IMR-90 (cell line): ENCODE results near the gene RAB8A. TPM values are rescaled to one million over a fixed set of nuclear protein-coding genes. Genes with fewer than 3 reads are reported as not detected.

Source experiments
- ATAC-seq: fragments of 200-7000 bp; cut with Tn5 transposase; 2 replicates; pipeline ENCODE4 v1.9.1; 2020; ENCODE audit warnings: low read depth, mild to moderate bottlenecking, moderate library complexity
- BruUV-seq: library from RNA; stranded (reverse); fragments of 400-500 nt; replicated peaks from 2 replicates; lab custom pipeline; 2021; lab: Mats Ljungman, UMichigan
- CTCF ChIA-PET: fragments of 300-600 bp; formaldehyde crosslinking; extraction: SDS; loops from one replicate; lab custom pipeline; 2021; ENCODE audit warnings: antibody characterized with exemption; lab: Yijun Ruan, JAX
- POLR2A ChIA-PET: fragments of 300-600 bp; sonication (Branson Sonifier 250); formaldehyde crosslinking; loops from one replicate; lab custom pipeline; 2022; ENCODE audit warnings: antibody characterized with exemption; ENCODE audit not compliant: unreplicated experiment; lab: Charles Lee
- DNase-seq: peaks from one replicate; pipeline ENCODE4 v3.0.0; 2013
- H2AFZ ChIP-seq: replicated peaks from 2 replicates; pipeline ENCODE3; 2013; ENCODE audit warnings: low read length, mild to moderate bottlenecking; ENCODE audit not compliant: poor library complexity
- H2AK5ac ChIP-seq: 2 replicates; pipeline ENCODE4 v1.6.1; 2013; ENCODE audit warnings: low read depth, low read length, inconsistent platforms
- H2AK9ac ChIP-seq: replicated peaks from 2 replicates; pipeline ENCODE3; 2013; ENCODE audit warnings: mild to moderate bottlenecking, low read depth, low read length, moderate library complexity; ENCODE audit not compliant: poor library complexity
- H2BK120ac ChIP-seq: 2 replicates; pipeline ENCODE4 v1.6.1; 2013; ENCODE audit warnings: low read depth, low read length, inconsistent platforms
- H2BK15ac ChIP-seq: 3 replicates; pipeline ENCODE4 v1.6.1; 2013; ENCODE audit warnings: low read depth, low read length, inconsistent platforms
- H2BK20ac ChIP-seq: 2 replicates; pipeline ENCODE4 v1.6.1; 2013; ENCODE audit warnings: low read depth, mild to moderate bottlenecking, inconsistent platforms, low read length, moderate library complexity
- H2BK5ac ChIP-seq: 2 replicates; pipeline ENCODE4 v1.6.1; 2013; ENCODE audit warnings: mild to moderate bottlenecking, low read depth, low read length, inconsistent platforms; ENCODE audit not compliant: poor library complexity, severe bottlenecking
- H3K14ac ChIP-seq: replicated peaks from 2 replicates; pipeline ENCODE4 v1.6.1; 2013; ENCODE audit warnings: low read depth, low read length, inconsistent platforms
- H3K18ac ChIP-seq: 2 replicates; pipeline ENCODE4 v1.6.1; 2013; ENCODE audit warnings: low read depth, low read length, control low read depth
- H3K23ac ChIP-seq: 2 replicates; pipeline ENCODE4 v1.6.1; 2013; ENCODE audit warnings: low read depth, low read length, inconsistent platforms
- H3K27ac ChIP-seq: 2 replicates; pipeline ENCODE4 v1.5.1; 2013; ENCODE audit warnings: mild to moderate bottlenecking, control low read depth, low read length; ENCODE audit not compliant: insufficient read depth
- H3K27me3 ChIP-seq: 2 replicates; pipeline ENCODE4 v1.6.1; 2013; ENCODE audit warnings: low read length; ENCODE audit not compliant: control insufficient read depth, insufficient read depth
- H3K36me3 ChIP-seq: 2 replicates; pipeline ENCODE4 v1.6.1; 2013; ENCODE audit warnings: low read length, mixed read lengths; ENCODE audit not compliant: control insufficient read depth, insufficient read depth
- H3K4ac ChIP-seq: 2 replicates; pipeline ENCODE4 v1.6.1; 2013; ENCODE audit warnings: low read depth, low read length, inconsistent platforms
- H3K4me1 ChIP-seq: 2 replicates; pipeline ENCODE4 v1.6.1; 2013; ENCODE audit warnings: low read length, mixed read lengths; ENCODE audit not compliant: control insufficient read depth, insufficient read depth
- H3K4me2 ChIP-seq: 2 replicates; pipeline ENCODE4 v1.6.1; 2013; ENCODE audit warnings: low read depth, mild to moderate bottlenecking, control low read depth, low read length, moderate library complexity
- H3K4me3 ChIP-seq: 2 replicates; pipeline ENCODE4 v1.5.1; 2013; ENCODE audit warnings: low read depth, mild to moderate bottlenecking, control low read depth, low read length, moderate library complexity; ENCODE audit not compliant: insufficient read depth
- H3K56ac ChIP-seq: 2 replicates; pipeline ENCODE4 v1.6.1; 2013; ENCODE audit warnings: low read length, inconsistent platforms; ENCODE audit not compliant: insufficient read depth; ENCODE audit errors: extremely low read depth
- H3K79me1 ChIP-seq, 2 experiments: 2 replicates each; pipeline ENCODE4 v1.6.1; 2013; ENCODE audit warnings: low read length in 2 of 2, inconsistent platforms in 1 of 2, low read depth in 1 of 2
- H3K9ac ChIP-seq: 2 replicates; pipeline ENCODE4 v1.6.1; 2013; ENCODE audit warnings: low read depth, low read length, control low read depth
- H3K9me1 ChIP-seq: 2 replicates; pipeline ENCODE4 v1.6.1; 2013; ENCODE audit warnings: low read length, inconsistent platforms; ENCODE audit not compliant: insufficient read depth
- H3K9me3 ChIP-seq: 2 replicates; pipeline ENCODE4 v1.6.1; 2013; ENCODE audit warnings: low read length; ENCODE audit not compliant: control insufficient read depth, insufficient read depth
- H4K20me1 ChIP-seq: 2 replicates; pipeline ENCODE4 v1.6.1; 2013; ENCODE audit warnings: low read length, inconsistent platforms; ENCODE audit not compliant: insufficient read depth
- H4K5ac ChIP-seq: 2 replicates; pipeline ENCODE4 v1.6.1; 2013; ENCODE audit warnings: mild to moderate bottlenecking, low read depth, low read length, control low read depth
- H4K8ac ChIP-seq, 2 experiments: 2 replicates each; pipeline ENCODE4 v1.6.1; 2013; ENCODE audit warnings: low read depth in 2 of 2, low read length in 2 of 2, control low read depth in 1 of 2, inconsistent platforms in 1 of 2
- H4K91ac ChIP-seq: 2 replicates; pipeline ENCODE4 v1.6.1; 2013; ENCODE audit warnings: low read depth, low read length, inconsistent platforms; ENCODE audit not compliant: insufficient read depth
- CTCF ChIP-seq: conservative IDR thresholded peaks from 2 replicates; pipeline ENCODE4 v1.5.1; 2012; ENCODE audit warnings: mild to moderate bottlenecking, low read depth, low read length, improper control_type of control experiment
- MXI1 ChIP-seq: IDR thresholded peaks from 2 replicates; pipeline ENCODE4 v1.6.1; 2012; ENCODE audit warnings: low read depth, mild to moderate bottlenecking, low read length, moderate library complexity, borderline replicate concordance
- RAD21 ChIP-seq: IDR thresholded peaks from 2 replicates; pipeline ENCODE4 v1.6.1; 2012; ENCODE audit warnings: low read length, improper control_type of control experiment
- WGBS, 2 experiments: methylation state at CpG; one replicate each; pipeline versions ENCODE4 v1.1.5 to v1.1.7; 2013; ENCODE audit warnings: missing lambda C conversion rate in 2 of 2; ENCODE audit not compliant: insufficient read length in 1 of 2; ENCODE audit errors: extremely low coverage in 2 of 2; 5-methylcytosine and 5-hydroxymethylcytosine counted together
- dilution Hi-C: fragments of 300-500 bp; cut with HindIII; formaldehyde crosslinking; loops from one replicate; pipeline ENCODE4 v1.14.3; 2018; ENCODE audit warnings: low sequenced_read_pairs; ENCODE audit not compliant: unreplicated experiment
- in situ Hi-C: fragments of 300-500 bp; cut with MboI; formaldehyde crosslinking; loops from 3 replicates; pipeline ENCODE4 v1.14.3; 2019; ENCODE audit warnings: low sequenced_read_pairs, inconsistent platforms, mixed read lengths
- intact Hi-C: fragments of 100-400 bp; cut with micrococcal nuclease; formaldehyde crosslinking; loops from 2 replicates; pipeline ENCODE4 v1.10.0; 2022
- polyA plus RNA-seq, 3 experiments: library from polyadenylated mRNA; depleted of rRNA; stranded (reverse); fragments of >200 nt; gene quantifications; 2 replicates each; pipeline ENCODE4 v1.2.3, GENCODE V29; 2012; ENCODE audit warnings: low replicate concordance in 1 of 3
- total RNA-seq: library from RNA; depleted of rRNA; stranded (reverse); fragments of >200 nt; gene quantifications from 2 replicates; pipeline ENCODE4 v1.2.3, GENCODE V29; 2012

RAB8A gene
- total and polyA plus RNA-seq, 2 of the 4 experiments (the other 2 are of a cell fraction), result 64.5 to 135 TPM

- H2AK5ac ChIP-seq, result no peak overlapping the region
- peaks cover 2% of the 10 kb centered on the region for H3K4me1 ChIP-seq
- H4K91ac ChIP-seq, result no peak overlapping the region
- no peak overlapping the region for H3K14ac ChIP-seq
- intact Hi-C loops, result no loop called here
- no peak overlapping the region for H3K56ac ChIP-seq
- no peak overlapping the region for H3K9ac ChIP-seq
- no peaks in the 10 kb centered on the region for H3K9me3 ChIP-seq
- no peaks in the 10 kb centered on the region for H3K27me3 ChIP-seq
- H3K4me2 ChIP-seq, result no peak overlapping the region
- no peak for DNase-seq
- no peak overlapping the region for H2BK120ac ChIP-seq
- in situ Hi-C loops, result no loop called here
- no TSS peak for BruUV-seq
- no peak overlapping the region for H4K8ac ChIP-seq
- no peak overlapping the region for H3K18ac ChIP-seq
- peaks cover 10 to 67% of the 10 kb centered on the region in 2 experiments for H3K79me1 ChIP-seq
- POLR2A ChIA-PET, result no interaction called here
- dilution Hi-C loops, result no loop called here
- peak overlapping the region; percentile 65 for H2AK9ac ChIP-seq
- no peak overlapping the region for H3K27ac ChIP-seq
- ATAC-seq, result peak; percentile 44; the same call in 1 of the 2 replicates
- H4K20me1 ChIP-seq, result peaks cover 24% of the 10 kb centered on the region; the same call in 1 of the 2 replicates
- H2AFZ ChIP-seq, result no peak overlapping the region
- peaks cover 12% of the 10 kb centered on the region for H3K9me1 ChIP-seq
- CTCF ChIA-PET, result no interaction called here
- H4K5ac ChIP-seq, result no peak overlapping the region
- TF ChIP-seq CTCF (0 out of 2 replicates have a peak, but pooled peaks have one; percentile 10), MXI1 (no peak), RAD21 (peak; percentile 16; the same call in 1 of the 2 replicates)
- peaks cover 42% of the 10 kb centered on the region for H3K36me3 ChIP-seq
- H2BK5ac ChIP-seq, result no peak overlapping the region
- H2BK15ac ChIP-seq, result no peak overlapping the region
- H3K23ac ChIP-seq, result no peak overlapping the region
- H3K4me3 ChIP-seq, result no peak overlapping the region
- no peak overlapping the region for H3K4ac ChIP-seq
- WGBS, 2 experiments, result 86% methylated on average over 7 of the region's 11 CpGs; no CpG with 5 or more reads in 1 of the 2 experiments
- no peak overlapping the region for H2BK20ac ChIP-seq
These were observed 5.9 kb downstream of the RAB8A start for GRCh38 chr19:16117594-16118033.
